Stimulated activated CD8-positive, alpha-beta memory T cell treated with anti-CD3 and anti-CD28 coated beads, Interleukin-15, amount 100 ng/mL, for 24 hours (primary cell): ENCODE measurements around the gene RAB11FIP4.

Experiments used
- DNase-seq: peaks from one replicate; pipeline ENCODE4 v3.0.0-alpha.2; 2020; ENCODE audit warnings: low read depth

Gene RAB11FIP4

DNA sequence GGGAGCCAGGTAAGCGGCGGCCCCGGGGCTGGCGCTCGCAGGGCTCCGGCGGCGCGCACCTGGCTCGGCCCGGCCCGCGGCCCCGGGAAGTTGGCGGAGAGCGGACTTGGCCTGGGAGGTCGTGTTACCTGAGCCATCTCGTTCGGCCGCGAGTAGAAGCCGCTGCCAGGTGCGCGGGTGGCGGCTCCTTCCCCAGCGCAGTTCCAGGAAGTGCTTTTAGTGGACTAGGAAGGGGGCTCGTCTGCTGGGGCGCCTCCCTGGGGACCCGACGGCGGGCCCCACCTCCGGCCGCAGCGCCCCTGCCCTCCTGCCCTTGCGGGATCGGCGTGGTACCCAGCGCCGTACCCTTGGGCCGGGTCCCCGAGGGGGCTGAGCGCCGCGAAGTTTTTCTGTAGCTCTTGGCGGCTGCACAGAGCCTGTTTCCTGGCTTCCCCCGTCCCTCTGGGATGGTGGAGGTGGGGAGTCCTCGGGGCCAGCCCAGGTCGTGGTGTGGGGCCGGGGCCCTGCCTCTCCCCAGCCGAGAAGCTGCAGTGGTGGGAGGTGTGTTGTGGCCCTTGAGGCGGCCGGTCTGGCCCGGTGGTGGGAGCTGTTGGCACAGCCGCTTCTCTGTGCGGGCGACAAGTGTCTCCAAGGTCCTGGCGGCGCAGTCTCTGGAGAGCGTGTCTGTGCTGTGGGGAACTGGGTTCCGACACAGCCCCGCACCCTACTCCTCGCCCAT is 96.9 kb downstream of the RAB11FIP4 start:
- no peak for DNase-seq

DNA sequence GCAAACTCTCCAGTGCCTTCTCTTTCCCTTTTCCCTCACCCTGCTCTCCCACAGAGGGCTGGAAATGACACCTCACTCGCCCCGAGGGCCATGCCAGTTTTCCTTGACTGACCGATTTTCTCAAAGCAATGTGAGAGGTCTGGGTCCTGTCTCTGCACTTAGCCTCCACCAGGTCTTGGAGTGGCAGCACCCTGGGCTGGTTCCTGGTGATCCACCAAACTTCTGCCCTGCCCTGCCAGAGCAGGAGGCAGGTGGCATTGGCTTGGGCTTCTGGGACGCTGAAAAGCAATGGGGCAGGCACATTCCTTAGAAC is 97.5 kb downstream of the RAB11FIP4 start:
- no peak for DNase-seq

DNA sequence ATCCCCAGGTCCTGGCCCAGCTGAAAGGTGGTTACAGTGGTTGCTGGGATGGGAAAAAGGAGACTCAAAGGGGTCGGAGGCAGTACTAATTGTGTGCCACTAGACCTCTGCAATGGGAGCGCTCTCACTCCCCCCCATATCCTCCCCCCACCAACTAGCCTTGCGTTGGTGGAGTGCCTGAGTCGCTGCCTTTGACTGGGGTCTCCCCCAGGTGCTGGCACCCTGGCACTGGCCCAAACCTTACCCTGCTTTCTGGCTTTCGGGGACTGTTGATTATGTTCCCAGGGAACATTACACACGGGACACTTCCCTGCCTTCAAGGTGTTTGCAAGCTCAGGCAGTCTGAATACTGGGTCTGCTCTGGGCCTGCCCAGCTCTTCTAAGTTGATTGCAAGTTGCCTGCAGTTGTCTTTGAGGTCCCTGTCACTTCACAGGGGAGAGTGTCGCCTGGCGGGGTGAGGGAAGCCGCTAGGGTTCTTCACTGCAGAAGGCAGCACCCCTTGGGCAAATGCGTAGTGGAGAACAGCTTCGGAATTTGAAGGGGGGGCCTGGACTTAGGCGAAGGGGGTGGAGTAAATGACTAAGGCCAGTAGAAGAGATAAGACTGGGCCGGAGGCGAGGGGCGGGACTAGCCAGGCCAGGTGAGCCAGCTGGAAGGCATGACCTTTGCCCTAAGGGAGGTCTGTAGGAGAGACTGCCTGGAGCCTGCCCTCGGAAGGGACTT is 98.0 kb downstream of the RAB11FIP4 start:
- no peak for DNase-seq

DNA sequence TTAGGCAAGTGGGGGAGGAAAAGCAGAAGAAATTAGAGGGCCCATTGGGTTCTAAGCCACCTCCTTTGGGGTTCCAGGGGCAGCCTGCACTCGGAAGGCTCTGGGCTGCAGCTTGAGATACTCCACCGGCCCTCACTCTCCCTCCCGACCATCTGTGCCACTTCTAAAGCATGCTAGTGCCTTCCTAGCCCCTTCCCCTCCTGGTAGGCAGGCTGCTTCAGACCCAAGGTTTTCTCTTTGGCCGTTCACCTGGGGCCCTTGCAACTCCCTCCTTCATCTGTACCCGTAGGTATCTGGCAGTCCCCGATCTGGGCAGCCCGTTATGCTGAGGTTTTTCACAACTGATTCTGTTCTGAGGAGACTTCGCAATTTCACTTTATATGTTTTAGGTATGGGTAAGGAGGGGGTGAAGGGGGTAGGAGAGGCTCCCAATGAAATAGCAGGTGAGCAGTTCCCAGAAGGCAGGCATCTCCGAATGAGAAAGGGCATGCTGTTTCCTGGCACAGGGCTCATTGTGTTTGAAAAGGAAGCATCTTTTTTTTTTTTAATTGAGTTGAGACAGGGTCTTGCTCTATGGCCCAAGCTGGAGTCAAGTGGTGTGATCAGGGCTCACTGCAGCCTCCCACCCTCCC is 98.7 kb downstream of the RAB11FIP4 start:
- DNase-seq: no peak

DNA sequence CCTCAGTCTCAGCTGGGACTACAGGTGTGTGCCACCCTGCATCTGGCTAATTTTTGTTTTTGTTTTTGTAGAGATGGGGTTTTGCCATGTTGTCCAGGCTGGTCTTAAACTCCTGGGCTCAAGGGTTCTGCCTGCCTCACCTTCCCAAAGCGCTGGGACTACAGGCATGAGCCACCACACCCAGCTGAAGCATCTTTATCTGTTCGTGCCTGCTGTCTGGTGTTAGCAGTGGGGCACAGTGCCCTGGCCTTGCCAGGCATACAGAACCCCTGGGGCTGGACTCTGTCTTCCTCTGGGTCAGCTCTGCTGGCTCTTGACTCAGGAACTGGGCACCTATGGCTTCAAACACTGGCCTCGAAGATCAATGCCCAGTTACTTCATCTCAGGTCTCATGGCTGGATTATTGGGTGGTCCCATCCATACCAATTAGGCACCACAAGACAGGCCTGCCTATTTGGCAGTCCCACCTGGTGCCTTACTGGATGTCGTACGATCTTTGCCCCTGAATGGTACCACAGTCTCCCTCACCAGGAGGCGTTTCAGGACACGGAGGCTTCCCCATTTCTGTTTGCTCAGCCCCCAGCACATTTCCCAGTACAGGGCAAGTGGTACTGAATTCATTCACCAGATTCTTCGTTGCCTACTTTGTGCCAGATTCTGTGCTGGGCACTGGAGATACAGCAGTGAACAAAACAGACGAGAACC is 99.3 kb downstream of the RAB11FIP4 start:
- DNase-seq: no peak

DNA sequence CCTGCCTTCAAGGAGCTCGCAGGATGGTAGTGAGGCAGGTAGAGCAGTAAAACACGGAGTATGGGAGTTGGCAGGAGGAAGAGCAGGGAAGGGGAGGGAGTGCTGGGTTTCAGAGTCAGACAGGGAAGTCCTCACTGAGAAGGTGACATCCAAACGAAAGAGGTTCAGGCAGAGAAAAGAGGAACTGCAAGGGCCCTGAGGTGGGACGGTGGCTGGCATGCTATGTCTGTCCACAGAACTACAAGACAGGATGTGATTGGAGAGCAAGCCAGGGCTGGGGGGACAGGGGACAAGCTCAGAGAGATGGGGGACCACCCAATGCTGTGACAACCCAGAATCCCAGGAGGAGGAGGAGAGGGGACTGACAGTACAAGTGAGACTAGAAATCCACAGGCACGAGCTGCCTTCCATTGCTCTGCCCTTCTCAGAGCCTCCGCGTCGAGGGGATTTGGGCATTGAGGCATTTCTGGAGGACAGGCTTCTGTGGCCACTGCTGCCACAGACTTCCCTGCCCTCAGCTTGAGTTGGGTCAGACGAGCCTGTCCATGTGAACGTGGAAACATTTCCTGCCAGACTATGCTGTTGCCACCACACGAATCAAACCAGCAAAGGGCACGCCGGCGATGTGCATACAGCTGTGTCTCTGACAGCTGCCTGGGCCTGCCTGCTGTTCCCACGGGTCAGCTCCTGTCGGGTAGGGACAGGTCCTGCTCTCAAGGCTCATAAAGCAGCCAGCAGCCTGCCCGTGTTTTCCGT is 100.1 kb downstream of the RAB11FIP4 start:
- DNase-seq: no peak

DNA sequence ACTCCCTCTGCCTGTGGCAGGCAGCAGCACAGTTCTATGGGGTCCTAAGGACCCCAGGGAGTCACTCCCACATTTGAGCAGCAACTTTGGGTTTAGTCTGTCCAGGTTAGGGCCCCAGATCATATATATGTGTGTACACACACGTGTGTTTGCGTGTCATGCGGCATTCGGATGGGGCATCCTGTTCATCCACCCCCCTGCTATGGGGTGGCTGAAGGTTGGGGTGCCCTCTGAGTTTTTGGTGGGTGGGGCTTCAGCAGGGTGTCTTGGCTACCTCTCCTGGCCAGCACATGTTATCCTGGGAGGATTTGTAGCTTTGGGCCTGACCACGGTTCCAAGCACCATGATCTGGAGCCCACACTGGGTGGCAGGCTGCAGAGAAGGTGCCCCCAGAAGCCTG is 100.7 kb downstream of the RAB11FIP4 start:
- no peak for DNase-seq

DNA sequence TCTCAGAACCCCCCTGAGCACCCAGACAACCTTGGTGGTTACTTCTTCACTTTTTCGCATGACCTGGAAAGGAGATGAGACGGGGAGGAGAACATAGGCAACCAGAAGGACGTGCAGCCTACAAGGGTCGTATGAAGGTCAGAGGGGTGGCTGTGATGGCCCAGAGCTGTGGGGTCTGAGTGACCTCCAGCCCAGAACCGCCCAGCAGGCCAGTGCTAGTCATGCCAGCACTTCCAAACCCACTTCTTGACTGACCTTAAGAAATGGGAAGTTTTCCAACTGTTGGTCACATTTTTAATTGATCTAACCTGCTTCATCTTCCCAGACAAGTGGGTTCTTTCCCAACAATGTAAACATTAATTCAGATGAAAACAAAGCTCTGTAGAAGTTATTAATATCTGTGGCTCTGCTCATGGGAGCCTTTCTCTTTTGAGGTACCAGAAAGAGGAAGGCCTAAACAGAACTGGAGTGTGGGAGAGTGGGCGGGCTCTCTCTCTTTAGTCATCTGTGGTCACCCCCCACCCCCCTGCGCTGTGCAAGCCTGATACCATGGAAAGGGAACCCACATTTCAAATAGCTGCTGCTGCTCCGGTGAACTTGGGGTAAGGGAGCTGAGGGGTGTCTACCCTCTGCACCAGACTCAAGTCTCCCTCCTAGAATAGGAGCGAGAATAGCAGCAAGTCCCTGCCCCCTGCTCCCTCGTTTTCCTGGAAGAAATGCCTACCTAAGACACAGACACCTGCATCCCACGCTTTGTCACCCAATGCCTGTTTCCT is 101.6 kb downstream of the RAB11FIP4 start:
- no peak for DNase-seq

DNA sequence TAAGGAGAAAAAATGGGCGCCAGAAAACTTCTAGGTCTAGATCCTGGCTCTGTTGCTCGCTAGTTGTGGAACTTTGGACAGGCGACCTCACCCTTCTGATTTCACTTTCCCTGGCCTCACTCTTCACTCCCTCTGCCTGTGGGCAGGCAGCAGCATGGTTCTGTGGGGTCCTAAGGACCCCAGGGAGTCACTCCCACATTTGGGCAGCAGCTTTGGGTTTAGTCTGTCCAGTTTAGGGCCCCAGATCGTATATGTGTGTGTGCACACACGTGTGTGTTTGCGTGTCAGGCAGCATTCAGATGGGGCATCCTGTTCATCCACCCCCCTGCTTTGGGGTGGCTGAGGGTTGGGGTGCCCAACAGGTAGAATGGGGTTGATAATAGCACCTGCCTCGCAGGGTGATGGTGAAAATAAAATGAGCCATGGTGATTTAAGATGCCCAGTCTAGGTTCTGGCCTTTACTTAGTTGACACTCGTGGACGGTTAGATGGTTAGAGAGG is 102.2 kb downstream of the RAB11FIP4 start:
- no peak for DNase-seq

DNA sequence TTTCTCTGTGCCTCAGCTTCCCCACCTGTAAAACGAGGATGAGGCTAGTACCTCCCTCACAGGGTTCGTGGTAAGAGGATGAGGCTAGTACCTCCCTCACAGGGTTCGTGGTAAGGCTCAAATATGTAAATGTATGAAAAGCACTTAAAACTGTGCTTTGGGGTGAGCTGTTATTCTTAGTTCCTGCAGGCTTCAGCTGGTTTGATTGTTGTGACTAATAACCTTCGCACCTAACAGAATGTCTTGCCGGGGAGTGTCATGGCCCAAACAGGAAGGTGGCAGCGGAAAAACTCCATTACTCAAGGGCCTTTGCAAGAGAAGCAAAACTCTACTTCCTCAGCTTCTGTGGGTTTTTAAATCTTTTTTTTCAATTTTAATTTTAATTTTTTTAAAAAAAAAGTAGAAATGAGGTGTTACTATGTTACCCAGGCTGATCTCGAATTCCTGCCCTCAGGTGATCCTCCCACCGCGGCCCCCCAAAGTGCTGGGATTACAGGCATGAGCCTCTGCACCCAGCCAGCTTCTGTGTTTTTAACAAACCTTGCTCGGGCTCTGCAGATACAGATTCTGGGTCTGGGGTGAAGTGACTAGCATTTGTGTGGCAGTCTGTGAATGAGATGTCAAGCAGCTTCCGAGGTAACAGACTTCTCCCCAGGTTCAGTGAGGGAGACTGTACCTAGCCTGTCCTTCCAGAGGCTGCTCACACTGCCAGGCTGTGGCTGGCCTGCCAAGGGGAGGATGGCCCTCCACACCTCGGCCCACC is 103.0 kb downstream of the RAB11FIP4 start:
- no peak for DNase-seq

DNA sequence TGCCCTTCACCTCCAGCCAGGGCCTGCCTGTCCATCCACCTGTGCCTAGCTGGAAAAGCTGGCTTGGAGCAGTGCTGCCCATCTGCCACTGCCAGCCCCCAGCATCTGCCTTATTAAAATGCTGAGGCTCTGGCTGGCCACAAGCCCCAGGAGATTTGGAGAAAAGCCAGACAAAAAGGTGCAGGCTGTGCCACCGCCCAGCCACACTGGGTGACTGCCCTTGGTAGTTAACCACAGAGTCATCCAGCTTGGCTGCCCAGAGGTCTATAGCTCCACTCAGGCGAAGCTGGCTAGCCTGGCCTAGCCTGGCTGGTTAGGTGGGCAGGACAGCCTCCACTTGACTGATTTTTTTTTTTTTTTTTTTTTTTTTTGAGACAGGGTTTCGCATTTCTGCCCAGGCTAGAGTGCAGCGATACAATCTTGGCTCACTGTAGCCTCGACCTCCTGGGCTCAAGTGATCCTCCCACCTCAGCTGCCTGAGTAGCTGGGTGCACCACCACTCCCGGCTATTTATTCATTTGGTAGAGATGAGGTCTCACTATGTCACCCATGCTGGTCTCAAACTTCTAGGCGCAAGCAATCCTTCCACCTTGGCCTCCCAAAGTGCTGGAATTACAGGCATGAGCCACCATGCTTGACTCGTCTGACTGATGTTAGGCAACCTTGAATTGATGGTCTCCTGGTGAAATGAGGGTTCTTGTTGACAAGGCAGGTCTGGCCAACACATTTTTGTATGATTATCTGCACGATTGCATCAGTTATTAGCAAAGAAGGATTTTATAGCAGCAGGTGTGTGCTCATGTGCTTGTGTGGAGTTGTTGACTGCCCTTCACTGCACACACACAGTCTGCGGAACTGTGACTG is 103.8 kb downstream of the RAB11FIP4 start:
- DNase-seq: no peak

DNA sequence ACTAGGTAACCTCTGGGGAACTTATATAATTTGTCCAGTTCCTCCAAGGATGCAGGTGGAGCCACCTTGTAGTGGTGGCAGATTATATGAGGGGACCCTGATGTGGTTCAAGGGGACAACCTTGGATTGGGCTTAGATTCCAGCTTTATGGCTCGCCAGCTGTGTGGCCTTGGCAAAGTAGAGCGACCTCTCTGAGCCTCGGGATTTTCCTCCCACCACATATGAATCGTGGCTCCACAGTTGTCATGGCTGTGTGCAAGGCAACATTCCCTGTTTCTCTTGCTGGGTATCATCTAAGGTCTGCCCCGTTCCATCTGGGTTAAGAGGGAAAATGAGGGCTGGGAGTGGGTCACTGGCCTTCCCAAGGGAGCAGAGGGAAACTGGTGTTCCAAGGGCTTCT is 104.6 kb downstream of the RAB11FIP4 start:
- DNase-seq: no peak

DNA sequence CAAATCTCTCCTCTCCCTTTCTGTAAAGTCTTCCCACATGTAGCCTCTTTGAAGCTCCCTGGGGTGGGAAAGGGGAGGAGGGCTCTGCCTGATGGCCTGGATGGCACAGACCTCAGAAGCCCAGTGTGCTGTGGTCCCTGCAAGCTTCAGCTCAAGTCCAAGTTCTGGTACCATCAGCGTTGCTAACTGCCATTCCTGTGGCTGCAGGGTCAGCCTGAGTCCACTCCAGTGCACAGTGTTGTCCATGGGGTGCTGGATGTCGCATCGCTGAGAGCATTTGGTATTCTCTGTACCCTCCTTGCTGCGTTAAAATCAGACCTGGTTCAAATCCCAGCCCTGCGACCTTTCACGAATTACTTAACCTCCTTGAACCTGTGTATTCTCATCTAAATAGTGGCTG is 105.1 kb downstream of the RAB11FIP4 start:
- no peak for DNase-seq

DNA sequence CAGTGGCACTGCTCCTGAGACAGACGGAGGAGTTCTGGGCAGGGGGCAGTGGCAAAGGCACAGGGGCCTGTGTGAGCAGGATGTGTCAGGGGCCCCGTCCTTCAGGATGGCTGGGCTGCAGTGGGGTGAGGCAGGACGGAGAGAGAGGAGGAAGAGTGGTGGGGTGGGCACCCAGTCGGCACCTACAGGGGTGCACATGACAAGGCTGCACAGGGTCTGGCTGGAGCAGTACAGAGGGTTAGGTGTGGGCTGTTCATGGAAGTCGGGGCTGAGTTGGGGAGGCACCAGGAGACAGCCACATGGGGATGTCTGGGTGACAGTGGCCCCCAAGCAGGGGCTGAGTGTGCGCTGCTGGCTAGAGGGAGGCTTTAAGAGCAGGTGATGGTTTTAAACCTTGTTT is 106.0 kb downstream of the RAB11FIP4 start:
- no peak for DNase-seq

DNA sequence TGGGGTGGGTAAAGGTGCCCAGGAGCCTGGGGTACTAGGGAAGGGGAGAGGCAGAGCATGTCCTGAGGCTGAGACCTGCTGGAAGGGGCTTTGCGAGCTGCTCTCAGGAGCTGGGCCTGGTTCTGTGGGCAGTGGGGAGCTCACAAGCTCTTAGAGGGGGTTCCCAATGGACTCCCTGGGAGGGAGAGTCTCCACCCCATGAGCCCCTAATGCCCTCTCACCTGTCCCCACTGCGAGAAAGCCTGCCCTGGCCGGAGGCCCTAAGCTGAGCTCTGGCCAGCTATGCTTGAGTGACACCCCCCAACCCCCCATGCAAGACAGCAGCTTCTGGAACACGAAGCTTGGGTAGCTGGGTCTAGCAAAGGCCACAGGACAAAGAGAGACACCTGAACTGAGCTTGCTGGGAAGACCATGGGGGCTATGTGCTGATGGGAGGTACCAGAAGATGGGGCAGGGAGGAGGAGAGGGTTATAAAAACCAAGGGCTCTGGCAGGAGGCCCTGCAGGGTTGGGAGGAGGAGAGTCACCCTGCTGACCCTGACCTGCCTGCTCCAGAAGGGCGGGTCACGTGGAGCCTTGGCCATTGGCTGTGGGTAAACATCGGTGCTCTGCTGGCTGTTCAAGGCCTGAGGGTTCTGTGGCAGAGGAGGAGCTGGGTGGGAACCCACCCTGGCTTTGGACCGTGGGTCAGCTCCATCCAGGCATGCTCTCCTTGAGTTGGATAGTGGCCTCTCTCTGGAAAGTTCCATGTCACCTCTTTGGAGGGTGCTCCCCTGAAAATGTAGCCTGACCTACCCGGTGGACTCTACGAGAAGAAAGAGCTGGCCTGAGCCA is 106.7 kb downstream of the RAB11FIP4 start:
- DNase-seq: no peak

DNA sequence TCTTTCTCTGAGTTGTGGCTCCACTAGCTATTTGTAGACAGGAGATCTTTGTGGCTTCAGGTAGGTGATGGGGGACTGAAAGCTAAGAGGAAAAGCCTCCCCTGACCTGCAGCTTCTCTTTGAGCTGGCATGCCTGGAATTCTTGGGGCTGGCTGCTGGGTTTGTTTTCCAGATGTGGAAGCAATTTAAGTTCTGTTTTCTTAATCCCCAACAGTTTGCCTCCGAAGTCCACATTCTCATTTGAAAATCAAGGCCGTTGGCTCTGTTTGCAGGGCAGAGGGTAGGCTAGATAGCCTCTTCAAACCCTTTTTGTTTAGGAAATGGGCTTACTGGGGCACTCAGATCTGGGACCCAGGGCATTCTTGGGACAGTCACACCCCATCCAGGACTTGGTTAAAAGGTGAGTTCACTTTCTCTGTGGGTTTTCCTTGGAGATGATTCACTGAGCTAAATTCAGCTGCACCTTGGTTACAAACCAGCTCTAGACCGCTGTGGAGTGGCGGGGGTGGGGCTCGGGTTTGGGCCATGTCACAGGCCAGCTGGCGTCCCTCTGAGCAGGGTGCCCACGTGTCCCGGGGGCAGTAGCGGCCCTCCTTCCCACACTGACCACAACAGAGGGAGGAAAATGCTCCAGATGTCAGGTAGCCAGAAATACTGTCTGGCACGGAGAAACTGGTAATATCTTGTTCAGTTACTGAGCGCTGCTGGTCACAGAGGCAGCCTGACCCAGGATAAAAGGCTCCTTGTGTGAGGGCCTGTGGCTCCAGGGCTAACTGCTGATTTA is 108.5 kb downstream of the RAB11FIP4 start:
- no peak for DNase-seq

DNA sequence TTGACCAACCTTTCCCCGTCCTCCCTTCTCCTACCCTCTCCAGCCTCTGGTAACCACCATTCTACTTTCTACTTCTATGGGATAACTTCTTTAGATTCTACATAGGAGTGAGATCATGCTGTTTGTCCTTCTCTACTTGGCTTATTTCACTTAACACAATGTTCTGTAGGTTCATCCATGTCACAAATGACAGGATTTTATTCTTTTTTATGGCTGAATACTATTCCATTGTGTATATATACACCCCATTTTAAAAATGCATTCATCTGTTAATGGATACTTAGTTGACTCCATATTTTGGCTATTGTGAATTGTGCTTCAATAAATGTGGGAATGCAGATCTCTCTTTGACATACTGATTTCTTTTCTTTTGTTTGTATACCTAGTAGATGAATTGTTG is 115.0 kb downstream of the RAB11FIP4 start:
- DNase-seq: no peak
